OCI-LY7 (cell line): ENCODE data around the gene COBL. TPM values are rescaled to one million over a fixed set of nuclear protein-coding genes. Genes with fewer than 3 reads are reported as not detected.

Experiments
- BruUV-seq: library from RNA; stranded (reverse); fragments of 400-500 nt; replicated peaks from 2 replicates; lab custom pipeline; 2021; lab: Mats Ljungman, UMichigan
- CTCF ChIA-PET: fragments of 300-600 bp; sonication (Branson Sonifier 250); formaldehyde crosslinking; loops from one replicate; lab custom pipeline; 2022; ENCODE audit warnings: antibody characterized with exemption; ENCODE audit not compliant: unreplicated experiment; lab: Charles Lee
- POLR2A ChIA-PET: fragments of 300-600 bp; sonication (Branson Sonifier 250); formaldehyde crosslinking; loops from one replicate; lab custom pipeline; 2022; ENCODE audit warnings: antibody characterized with exemption; lab: Charles Lee
- DNase-seq: peaks from one replicate; pipeline ENCODE4 v3.0.0-alpha.2; 2015; ENCODE audit warnings: low spot score
- H2AFZ ChIP-seq: fragments of 200-600 bp; sonication (generic), shearing (Covaris generic); 2 replicates; pipeline ENCODE4 v1.6.1; 2014; ENCODE audit warnings: mild to moderate bottlenecking, antibody characterized with exemption, low read length, moderate library complexity
- H3K27ac ChIP-seq: fragments of 200-600 bp; sonication (generic); 2 replicates; pipeline ENCODE4 v1.5.1; 2014; ENCODE audit warnings: mixed run types, low read depth, mild to moderate bottlenecking, moderate library complexity, low read length, inconsistent platforms; ENCODE audit not compliant: poor library complexity, severe bottlenecking
- H3K36me3 ChIP-seq: fragments of 200-600 bp; sonication (generic); 2 replicates; pipeline ENCODE4 v1.6.1; 2014; ENCODE audit warnings: mild to moderate bottlenecking, antibody characterized with exemption, low read length, moderate library complexity, mixed read lengths; ENCODE audit not compliant: insufficient read depth
- H3K4me1 ChIP-seq: fragments of 200-600 bp; sonication (generic); 2 replicates; pipeline ENCODE4 v1.5.1; 2014; ENCODE audit warnings: mild to moderate bottlenecking, low read length; ENCODE audit not compliant: insufficient read depth, poor library complexity, severe bottlenecking
- H3K4me2 ChIP-seq: fragments of 200-600 bp; sonication (generic); 2 replicates; pipeline ENCODE4 v1.6.1; 2014; ENCODE audit warnings: mild to moderate bottlenecking, low read length
- H3K4me3 ChIP-seq: fragments of 200-600 bp; sonication (generic); 2 replicates; pipeline ENCODE4 v1.5.1; 2014; ENCODE audit warnings: mild to moderate bottlenecking, low read depth, low read length; ENCODE audit not compliant: poor library complexity, severe bottlenecking
- H3K79me2 ChIP-seq: fragments of 200-600 bp; sonication (generic); 2 replicates; pipeline ENCODE4 v1.6.1; 2016; ENCODE audit warnings: low read depth, mild to moderate bottlenecking, low read length, moderate library complexity, mixed read lengths; ENCODE audit not compliant: insufficient read depth
- H3K9me2 ChIP-seq: fragments of 200-600 bp; sonication (generic); 2 replicates; pipeline ENCODE4 v1.6.1; 2016; ENCODE audit warnings: mild to moderate bottlenecking, low read length, mixed read lengths; ENCODE audit not compliant: insufficient read depth
- H3K9me3 ChIP-seq: fragments of 200-600 bp; sonication (generic); 2 replicates; pipeline ENCODE4 v1.6.1; 2014; ENCODE audit warnings: mild to moderate bottlenecking, mixed run types, low read length, mixed read lengths
- H4K20me1 ChIP-seq: fragments of 200-600 bp; sonication (generic); 2 replicates; pipeline ENCODE4 v1.6.1; 2014; ENCODE audit warnings: mild to moderate bottlenecking, antibody characterized with exemption, low read length, moderate library complexity, mixed read lengths; ENCODE audit not compliant: insufficient read depth
- EZH2phosphoT487 ChIP-seq: fragments of 200-600 bp; sonication (generic); IDR thresholded peaks from 2 replicates; pipeline ENCODE4 v1.6.1; 2018; ENCODE audit warnings: low read depth, borderline replicate concordance, mild to moderate bottlenecking, mixed run types, antibody characterized with exemption, low read length, moderate library complexity, mixed read lengths
- intact Hi-C: fragments of 100-400 bp; cut with micrococcal nuclease; formaldehyde crosslinking; loops from one replicate; pipeline ENCODE4 v1.10.0; 2022; ENCODE audit not compliant: unreplicated experiment
- total RNA-seq, 2 experiments: library from RNA; depleted of rRNA in 1 of 2; stranded (reverse); fragments of >200 nt in 1 of 2; shearing (Covaris generic) in 1 of 2; gene quantifications; 2 replicates each; pipeline ENCODE4 v1.2.3, GENCODE V29; 2014 to 2022
- TF ChIP-seq, protein P1 (sequence below): fragments of 200-600 bp; sonication (generic); conservative IDR thresholded peaks from 2 replicates; pipeline ENCODE4 v1.5.1; 2014; ENCODE audit warnings: mild to moderate bottlenecking, antibody characterized with exemption, low read length, moderate library complexity, mixed read lengths

Gene COBL
- total RNA-seq, 2 experiments from 2014 or later: not detected

DNA sequence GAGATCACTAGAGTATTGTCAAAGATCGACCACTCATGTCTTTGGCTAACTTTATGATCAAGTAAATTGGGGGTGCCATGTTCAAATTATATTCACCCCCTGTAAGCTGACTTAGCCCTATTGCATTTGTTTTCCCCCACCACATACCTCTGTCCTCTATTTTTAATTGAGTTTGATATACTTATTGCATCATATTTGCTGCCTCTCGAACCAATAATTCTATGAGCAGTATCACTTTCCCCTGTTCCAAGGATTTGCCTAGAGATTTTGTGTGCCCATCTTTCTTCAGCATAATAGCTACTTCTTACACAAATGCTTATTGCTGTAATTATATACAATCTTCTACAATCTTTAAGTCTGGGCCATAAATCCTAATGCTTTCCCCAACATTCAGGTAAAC is 245.2 kb downstream of the COBL start:
- Histone ChIP-seq H3K4me2 (no peak overlapping the region), H3K9me3 (no peaks in the 10 kb centered on the region), H3K4me1 (no peaks in the 10 kb centered on the region), H3K27ac (no peak overlapping the region), H3K79me2 (no peaks in the 10 kb centered on the region), H3K9me2 (no peaks in the 10 kb centered on the region), H2AFZ (no peak overlapping the region), H3K4me3 (no peak overlapping the region), H3K36me3 (no peaks in the 10 kb centered on the region), H4K20me1 (no peaks in the 10 kb centered on the region)
- DNase-seq: no peak
- BruUV-seq: no TSS peak
- intact Hi-C loops: no loop called here
- TF ChIP-seq EZH2phosphoT487: no peak
- TF ChIP-seq, protein P1, sequence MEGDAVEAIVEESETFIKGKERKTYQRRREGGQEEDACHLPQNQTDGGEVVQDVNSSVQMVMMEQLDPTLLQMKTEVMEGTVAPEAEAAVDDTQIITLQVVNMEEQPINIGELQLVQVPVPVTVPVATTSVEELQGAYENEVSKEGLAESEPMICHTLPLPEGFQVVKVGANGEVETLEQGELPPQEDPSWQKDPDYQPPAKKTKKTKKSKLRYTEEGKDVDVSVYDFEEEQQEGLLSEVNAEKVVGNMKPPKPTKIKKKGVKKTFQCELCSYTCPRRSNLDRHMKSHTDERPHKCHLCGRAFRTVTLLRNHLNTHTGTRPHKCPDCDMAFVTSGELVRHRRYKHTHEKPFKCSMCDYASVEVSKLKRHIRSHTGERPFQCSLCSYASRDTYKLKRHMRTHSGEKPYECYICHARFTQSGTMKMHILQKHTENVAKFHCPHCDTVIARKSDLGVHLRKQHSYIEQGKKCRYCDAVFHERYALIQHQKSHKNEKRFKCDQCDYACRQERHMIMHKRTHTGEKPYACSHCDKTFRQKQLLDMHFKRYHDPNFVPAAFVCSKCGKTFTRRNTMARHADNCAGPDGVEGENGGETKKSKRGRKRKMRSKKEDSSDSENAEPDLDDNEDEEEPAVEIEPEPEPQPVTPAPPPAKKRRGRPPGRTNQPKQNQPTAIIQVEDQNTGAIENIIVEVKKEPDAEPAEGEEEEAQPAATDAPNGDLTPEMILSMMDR: no peak
- CTCF ChIA-PET: no interaction called here
- POLR2A ChIA-PET: interaction anchor here (0.5 to 0.8 kb wide), 3 partner anchors 15 to 189 kb away, joined by 3 to 5 read pairs (median 3); no protein-coding TSS in a partner anchor

GRCh38 chr7:51070151-51070550 is 246.5 kb downstream of the COBL start:
- intact Hi-C loops: no loop called here
- H3K4me2 ChIP-seq: no peak overlapping the region
- H3K4me3 ChIP-seq: no peak overlapping the region
- H3K9me2 ChIP-seq: no peaks in the 10 kb centered on the region
- no TSS peak for BruUV-seq
- H3K4me1 ChIP-seq: no peaks in the 10 kb centered on the region
- H4K20me1 ChIP-seq: no peaks in the 10 kb centered on the region
- CTCF ChIA-PET: no interaction called here
- H2AFZ ChIP-seq: no peak overlapping the region
- H3K36me3 ChIP-seq: no peaks in the 10 kb centered on the region
- no peak overlapping the region for H3K27ac ChIP-seq
- POLR2A ChIA-PET: no interaction called here
- no peaks in the 10 kb centered on the region for H3K79me2 ChIP-seq
- DNase-seq: no peak
- TF ChIP-seq, protein P1: no peak
- TF ChIP-seq EZH2phosphoT487: no peak
- no peaks in the 10 kb centered on the region for H3K9me3 ChIP-seq

DNA sequence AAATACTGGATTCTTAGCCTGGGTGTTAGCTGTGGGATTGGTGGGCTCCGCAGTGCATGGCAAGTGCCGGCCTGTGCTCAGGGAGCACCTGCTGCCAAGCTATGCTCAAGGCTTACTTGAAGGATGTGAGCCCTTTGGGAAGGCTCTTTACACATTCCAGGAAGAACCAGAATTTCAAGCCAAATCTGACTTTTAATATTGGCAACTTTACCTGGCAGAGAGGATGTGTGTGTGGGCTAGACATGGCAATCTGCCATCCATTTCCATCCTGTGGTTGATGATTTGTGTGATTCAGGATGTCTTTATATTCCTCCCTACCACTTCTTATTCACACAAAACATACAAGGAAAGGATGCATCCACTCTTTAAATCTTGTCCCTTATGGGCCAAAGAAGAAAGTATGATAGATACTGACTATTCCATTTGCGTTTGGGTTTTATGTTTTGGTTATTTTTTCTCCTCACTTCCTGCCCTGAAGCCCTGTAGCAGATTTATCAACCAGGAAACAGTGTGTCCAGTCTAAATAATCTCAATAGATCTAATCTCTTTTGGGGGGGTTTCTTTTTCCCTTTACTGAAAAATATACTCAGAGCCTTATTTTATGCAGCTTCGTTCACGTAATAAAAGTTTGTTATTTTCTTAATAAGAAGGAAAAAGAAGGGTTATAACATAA is 247.1 kb downstream of the COBL start:
- TF ChIP-seq, protein P1: no peak
- TF ChIP-seq EZH2phosphoT487: no peak
- DNase-seq: no peak
- ChIA-PET CTCF (no interaction called here), POLR2A (interaction anchor here (0.6 kb wide), 1 partner anchor 17 kb away, joined by 3 read pairs; no protein-coding TSS in a partner anchor)
- Histone ChIP-seq H3K9me2 (no peaks in the 10 kb centered on the region), H3K4me3 (no peak overlapping the region), H3K36me3 (no peaks in the 10 kb centered on the region), H3K27ac (no peak overlapping the region), H2AFZ (no peak overlapping the region), H3K4me1 (no peaks in the 10 kb centered on the region), H3K79me2 (no peaks in the 10 kb centered on the region), H4K20me1 (no peaks in the 10 kb centered on the region), H3K9me3 (no peaks in the 10 kb centered on the region), H3K4me2 (no peak overlapping the region)
- intact Hi-C loops: no loop called here
- BruUV-seq: no TSS peak
